Measurements from ENCODE around the gene TPRKB. TPM values are rescaled to one million over a fixed set of nuclear protein-coding genes. Genes with fewer than 3 reads are reported as not detected.
"Not testable (repeated sequence)": the region's sequence is repeated elsewhere in the genome, so short reads cannot be mapped to it uniquely, and the experiment has no call there.

TPRKB gene
- total and polyA plus RNA-seq, 2 donors from 2014 or later: 25.3 to 42.2 TPM

DNA sequence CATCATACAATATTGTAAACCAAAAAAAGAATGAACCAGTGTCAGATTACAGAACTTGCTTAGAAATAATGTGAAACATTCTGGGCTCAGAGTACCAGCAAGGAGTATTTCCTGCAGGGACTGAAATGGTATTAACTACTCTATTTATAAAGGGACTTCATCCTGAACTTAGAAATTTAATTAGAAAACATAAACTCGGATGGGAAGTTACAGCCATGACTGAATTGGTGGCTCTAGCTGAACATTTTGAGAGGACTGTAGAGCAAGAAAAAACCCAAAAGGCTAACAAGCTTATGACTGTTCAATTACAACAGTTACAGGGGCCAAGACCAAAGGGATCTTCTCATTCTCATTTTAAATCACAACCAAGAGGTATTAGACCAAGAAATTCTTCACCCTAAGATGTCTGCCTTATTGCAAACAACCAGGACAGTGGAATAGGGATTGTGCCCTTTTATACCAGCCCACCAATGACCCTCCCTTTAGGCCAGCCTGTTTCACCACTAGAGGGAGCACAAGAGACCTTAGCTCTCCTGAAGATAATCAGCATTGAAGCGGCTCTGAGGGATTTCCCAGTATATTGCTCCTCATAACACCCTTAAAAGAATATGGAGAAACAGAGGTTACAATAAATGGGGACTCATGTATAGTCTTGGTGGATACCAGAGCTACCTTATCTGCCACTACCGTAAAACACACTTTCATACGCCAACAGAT, 46.6 kb downstream of the TPRKB start:
- intact Hi-C loops (cut with DNase I); H3K27ac ChIP-seq (ENCODE audit: low read depth in 2 of 2, low read length in 2 of 2); H3K27me3 ChIP-seq (ENCODE audit: control insufficient read depth, insufficient read depth, low read length); H3K36me3 ChIP-seq (ENCODE audit: control insufficient read depth in 2 of 3, insufficient read depth in 3 of 3, low read length in 3 of 3); H3K4me3 ChIP-seq (ENCODE audit: low read length in 3 of 3); H3K9ac ChIP-seq (ENCODE audit: low read length in 3 of 3); H3K9me3 ChIP-seq (ENCODE audit: control insufficient read depth in 2 of 3, insufficient read depth in 1 of 3, low read length in 3 of 3); H3K4me1 ChIP-seq (ENCODE audit: control insufficient read depth in 2 of 3, insufficient read depth in 2 of 3, low read depth in 1 of 3, low read length in 3 of 3): not testable (repeated sequence)
- DNase-seq (peak in 2 of 5 donors; percentile 16 to 20), FAIRE-seq (peak; percentile 60)
- TF ChIP-seq, protein P1, sequence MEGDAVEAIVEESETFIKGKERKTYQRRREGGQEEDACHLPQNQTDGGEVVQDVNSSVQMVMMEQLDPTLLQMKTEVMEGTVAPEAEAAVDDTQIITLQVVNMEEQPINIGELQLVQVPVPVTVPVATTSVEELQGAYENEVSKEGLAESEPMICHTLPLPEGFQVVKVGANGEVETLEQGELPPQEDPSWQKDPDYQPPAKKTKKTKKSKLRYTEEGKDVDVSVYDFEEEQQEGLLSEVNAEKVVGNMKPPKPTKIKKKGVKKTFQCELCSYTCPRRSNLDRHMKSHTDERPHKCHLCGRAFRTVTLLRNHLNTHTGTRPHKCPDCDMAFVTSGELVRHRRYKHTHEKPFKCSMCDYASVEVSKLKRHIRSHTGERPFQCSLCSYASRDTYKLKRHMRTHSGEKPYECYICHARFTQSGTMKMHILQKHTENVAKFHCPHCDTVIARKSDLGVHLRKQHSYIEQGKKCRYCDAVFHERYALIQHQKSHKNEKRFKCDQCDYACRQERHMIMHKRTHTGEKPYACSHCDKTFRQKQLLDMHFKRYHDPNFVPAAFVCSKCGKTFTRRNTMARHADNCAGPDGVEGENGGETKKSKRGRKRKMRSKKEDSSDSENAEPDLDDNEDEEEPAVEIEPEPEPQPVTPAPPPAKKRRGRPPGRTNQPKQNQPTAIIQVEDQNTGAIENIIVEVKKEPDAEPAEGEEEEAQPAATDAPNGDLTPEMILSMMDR (IDR thresholded peaks at IDR 0.05; ENCODE audit: borderline replicate concordance, extremely low read depth, insufficient read depth): peak; percentile 41

DNA sequence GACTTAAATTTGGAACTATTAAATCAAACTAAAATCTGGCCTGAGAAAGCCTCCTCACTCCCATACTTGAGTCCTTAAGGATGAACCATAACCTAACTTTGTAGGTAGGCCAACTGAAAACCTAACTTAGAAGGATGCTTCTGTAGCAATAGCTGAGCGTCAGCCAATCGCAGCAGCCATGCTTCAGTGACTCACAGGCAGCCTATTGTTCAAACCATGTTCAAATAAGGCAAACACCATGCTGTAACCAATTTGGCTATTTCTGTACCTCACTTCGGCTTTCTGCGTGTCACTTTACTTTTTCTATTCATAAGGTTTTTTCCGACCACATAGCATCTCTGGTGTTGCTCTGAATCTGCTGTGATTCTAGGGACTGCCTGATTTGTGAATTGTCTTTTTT, 48.7 kb downstream of the TPRKB start:
- H3K36me3 ChIP-seq (ENCODE audit: control insufficient read depth in 2 of 3, insufficient read depth in 3 of 3, low read length in 3 of 3); H3K9me3 ChIP-seq (ENCODE audit: control insufficient read depth in 2 of 3, insufficient read depth in 1 of 3, low read length in 3 of 3); H3K27ac ChIP-seq (ENCODE audit: low read depth in 2 of 2, low read length in 2 of 2); H3K4me1 ChIP-seq (ENCODE audit: control insufficient read depth in 2 of 3, insufficient read depth in 2 of 3, low read depth in 1 of 3, low read length in 3 of 3); H3K27me3 ChIP-seq (ENCODE audit: control insufficient read depth, insufficient read depth, low read length); H3K4me3 ChIP-seq (ENCODE audit: low read length in 3 of 3); FAIRE-seq; intact Hi-C loops (cut with DNase I); DNase-seq; H3K9ac ChIP-seq (ENCODE audit: low read length in 3 of 3): not testable (repeated sequence)

DNA sequence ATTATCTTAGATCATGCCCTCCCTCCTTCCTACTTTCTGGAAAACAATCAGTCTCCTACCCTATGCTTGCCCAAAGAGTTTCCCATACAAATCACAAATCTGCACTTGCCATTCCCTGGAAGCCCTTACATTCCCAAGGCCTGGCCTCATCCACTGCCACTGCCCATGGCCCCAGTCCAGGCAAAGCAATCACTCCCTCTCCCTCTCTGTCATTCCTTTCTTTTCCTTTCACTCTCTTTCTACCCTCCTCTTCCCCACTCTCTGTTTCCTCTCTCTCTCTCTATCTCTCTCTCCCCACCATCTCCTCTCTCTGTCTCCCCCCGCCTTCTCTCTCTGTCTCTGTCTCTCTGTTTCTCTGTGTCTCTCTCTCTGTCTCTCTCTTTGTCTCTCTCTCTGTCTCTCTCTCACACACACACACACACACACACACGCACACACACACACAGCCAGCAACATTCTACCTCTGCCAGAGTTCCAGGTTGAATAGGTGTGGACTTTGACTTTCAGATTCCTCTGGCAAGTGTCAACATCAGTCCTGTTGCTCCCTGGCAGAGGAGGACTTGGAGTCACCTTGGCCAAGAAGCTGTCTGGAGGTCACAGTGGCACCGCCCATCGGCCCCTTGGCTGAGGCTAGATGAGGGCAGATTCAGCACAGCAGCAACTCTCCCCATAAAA, 51.2 kb downstream of the TPRKB start:
- Histone ChIP-seq H3K27me3 (ENCODE audit: control insufficient read depth, insufficient read depth, low read length) (no peaks in the 10 kb centered on the region), H3K9ac (ENCODE audit: low read length in 3 of 3) (peak overlapping the region in 1 of 3 donors; percentile 28), H3K4me3 (ENCODE audit: low read length in 3 of 3) (peak overlapping the region in 2 of 3 donors; percentile 38 to 50), H3K36me3 (ENCODE audit: control insufficient read depth in 2 of 3, insufficient read depth in 3 of 3, low read length in 3 of 3) (no peaks in the 10 kb centered on the region), H3K27ac (ENCODE audit: low read depth in 2 of 2, low read length in 2 of 2) (peak overlapping the region; percentile 65 to 92), H3K4me1 (ENCODE audit: control insufficient read depth in 2 of 3, insufficient read depth in 2 of 3, low read depth in 1 of 3, low read length in 3 of 3) (peaks cover 0 to 2% (median 0%) of the 10 kb centered on the region in 3 donors), H3K9me3 (ENCODE audit: control insufficient read depth in 2 of 3, insufficient read depth in 1 of 3, low read length in 3 of 3) (no peaks in the 10 kb centered on the region)
- TF ChIP-seq, protein P1 (IDR thresholded peaks at IDR 0.05; ENCODE audit: borderline replicate concordance, extremely low read depth, insufficient read depth): no peak
- intact Hi-C loops (cut with DNase I): no loop called here
- peak in 3 of 5 donors; percentile 5 to 32 (median 27) for DNase-seq
- FAIRE-seq: no peak

DNA sequence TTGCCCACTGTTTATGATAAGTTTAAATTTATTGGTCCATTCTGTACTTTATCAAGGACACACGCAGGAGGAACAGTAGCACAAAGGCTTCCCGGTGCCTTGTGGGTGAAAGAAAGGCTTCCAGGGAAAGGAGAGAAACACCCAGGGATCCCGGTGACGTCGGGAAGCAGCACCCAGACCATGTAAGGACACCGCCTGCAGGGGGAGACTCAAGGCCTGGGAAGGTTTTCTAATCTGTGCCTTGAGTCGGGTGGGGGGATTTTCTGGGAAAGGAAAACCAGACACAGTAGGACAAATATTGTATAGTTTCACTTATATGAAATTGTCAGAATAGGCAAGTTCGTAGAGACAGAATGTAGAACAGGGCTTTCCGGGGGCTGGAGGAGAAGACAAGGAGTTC, 52.2 kb downstream of the TPRKB start:
- H3K9ac ChIP-seq (ENCODE audit: low read length in 3 of 3); H3K4me1 ChIP-seq (ENCODE audit: control insufficient read depth in 2 of 3, insufficient read depth in 2 of 3, low read depth in 1 of 3, low read length in 3 of 3); H3K9me3 ChIP-seq (ENCODE audit: control insufficient read depth in 2 of 3, insufficient read depth in 1 of 3, low read length in 3 of 3); FAIRE-seq; DNase-seq; intact Hi-C loops (cut with DNase I); H3K4me3 ChIP-seq (ENCODE audit: low read length in 3 of 3); H3K27ac ChIP-seq (ENCODE audit: low read depth in 2 of 2, low read length in 2 of 2); H3K36me3 ChIP-seq (ENCODE audit: control insufficient read depth in 2 of 3, insufficient read depth in 3 of 3, low read length in 3 of 3); H3K27me3 ChIP-seq (ENCODE audit: control insufficient read depth, insufficient read depth, low read length): not testable (repeated sequence)

DNA sequence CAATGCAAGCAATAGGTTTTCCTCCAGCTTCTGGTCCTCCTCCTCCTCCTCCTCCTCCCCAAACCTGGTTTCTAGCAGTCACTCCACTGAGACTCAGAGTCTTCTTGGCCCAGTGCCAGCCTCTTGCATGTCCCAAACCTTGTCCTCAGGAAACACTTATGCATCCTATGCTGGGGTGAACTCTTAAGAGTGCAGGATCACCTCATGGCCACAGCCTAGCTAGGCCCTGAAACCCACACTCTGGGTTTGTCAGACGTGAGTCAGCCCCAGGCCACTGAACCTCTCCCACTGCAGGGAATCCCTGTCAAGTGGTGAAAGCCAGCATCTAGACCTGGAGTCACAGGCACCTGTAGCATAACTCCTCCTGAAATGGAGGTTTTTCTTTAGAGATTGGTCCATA, 52.8 kb downstream of the TPRKB start:
- H3K27ac ChIP-seq (ENCODE audit: low read depth in 2 of 2, low read length in 2 of 2); H3K4me1 ChIP-seq (ENCODE audit: control insufficient read depth in 2 of 3, insufficient read depth in 2 of 3, low read depth in 1 of 3, low read length in 3 of 3); H3K9me3 ChIP-seq (ENCODE audit: control insufficient read depth in 2 of 3, insufficient read depth in 1 of 3, low read length in 3 of 3); DNase-seq; H3K9ac ChIP-seq (ENCODE audit: low read length in 3 of 3); H3K27me3 ChIP-seq (ENCODE audit: control insufficient read depth, insufficient read depth, low read length); H3K4me3 ChIP-seq (ENCODE audit: low read length in 3 of 3); FAIRE-seq; intact Hi-C loops (cut with DNase I); H3K36me3 ChIP-seq (ENCODE audit: control insufficient read depth in 2 of 3, insufficient read depth in 3 of 3, low read length in 3 of 3): not testable (repeated sequence)

Data from kidney (tissue), 14 donors.